Stimulated activated CD4-positive, alpha-beta T cell treated with anti-CD3 and anti-CD28 coated beads, Interleukin-1b, Interleukin-23, amount 100 ng/mL, for 24 hours (primary cell): Measurements from ENCODE around the gene NKD2.

Experiments
- DNase-seq, 4 experiments: peaks; one replicate each; pipeline ENCODE4 v3.0.0-alpha.2; 2020; ENCODE audit warnings: low read depth in 4 of 4, low spot score in 1 of 4

The NKD2 gene

DNA sequence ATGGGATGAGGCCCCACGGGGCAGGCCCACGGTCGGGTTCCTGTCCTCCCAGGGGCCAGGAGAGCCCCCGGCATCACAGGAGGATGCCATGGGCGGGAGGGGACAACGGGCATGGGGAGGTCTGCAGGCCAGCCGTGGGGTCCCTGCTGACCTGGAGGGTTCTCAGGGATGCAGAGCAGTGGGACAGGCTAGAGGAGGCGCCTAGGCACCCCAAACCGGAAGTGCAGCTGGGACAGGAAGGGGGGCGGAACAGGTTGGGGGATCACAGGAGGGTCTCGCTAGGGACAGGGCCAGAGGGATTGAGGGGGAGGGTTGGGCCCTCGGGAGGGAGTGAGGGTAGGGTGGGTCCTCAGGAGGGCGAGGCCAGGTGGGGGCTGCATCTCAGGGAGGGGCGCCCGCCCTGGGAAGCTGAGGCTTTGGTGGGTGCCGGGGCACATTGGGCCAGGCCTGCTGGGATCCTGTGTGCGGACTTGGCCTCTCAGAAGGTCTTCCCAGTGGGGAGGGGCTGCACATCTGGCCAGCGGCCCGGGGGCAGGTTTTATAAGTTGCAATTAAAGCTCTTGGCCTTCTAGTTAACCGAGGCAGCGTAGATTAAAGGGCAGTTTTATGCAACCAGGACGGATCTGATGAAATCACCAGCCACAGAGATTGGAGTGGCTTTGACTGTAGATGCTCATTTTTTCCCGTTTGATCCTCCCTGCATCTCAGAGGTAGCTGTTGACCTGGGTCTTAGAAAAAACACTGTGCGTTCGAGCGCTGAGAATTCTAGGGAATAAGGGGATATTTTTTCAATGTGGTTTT, 20.1 kb downstream of the NKD2 start:
- DNase-seq: no peak

DNA sequence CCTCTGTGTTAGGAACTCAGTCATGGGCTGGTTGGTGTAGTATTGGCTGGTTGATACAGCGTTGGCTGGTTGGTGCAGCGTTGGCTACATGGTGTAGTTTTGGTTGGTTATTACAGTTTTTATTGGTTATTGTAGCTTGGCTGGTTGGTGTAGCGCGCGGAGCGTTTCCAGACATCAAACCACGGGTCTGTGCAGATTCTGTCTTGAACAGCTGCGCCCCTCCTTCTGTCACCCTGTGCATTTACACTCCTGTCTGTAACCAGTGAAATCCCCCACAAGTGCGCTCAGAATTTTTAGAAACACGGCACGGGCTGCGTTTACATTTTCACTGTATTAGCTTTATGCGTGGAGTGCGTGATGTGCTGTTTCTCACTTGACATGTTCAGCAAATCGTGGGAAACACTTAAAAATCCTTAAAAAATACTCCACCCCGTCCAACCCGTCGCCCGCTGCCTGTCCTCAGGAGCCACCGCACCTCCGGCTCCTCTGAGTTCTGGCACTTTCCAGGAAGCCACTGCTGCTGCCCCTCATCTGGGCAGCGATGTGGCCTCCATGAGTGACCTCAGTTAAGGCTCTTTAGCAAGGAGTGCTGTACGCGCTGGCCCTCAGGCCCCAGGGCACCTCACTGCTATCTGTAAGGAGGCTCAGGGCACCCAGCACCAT, 20.8 kb downstream of the NKD2 start:
- no peak for DNase-seq

- no peak for DNase-seq
Observed at GRCh38 chr5:1029945-1030625, 21.5 kb downstream of the NKD2 start.

DNA sequence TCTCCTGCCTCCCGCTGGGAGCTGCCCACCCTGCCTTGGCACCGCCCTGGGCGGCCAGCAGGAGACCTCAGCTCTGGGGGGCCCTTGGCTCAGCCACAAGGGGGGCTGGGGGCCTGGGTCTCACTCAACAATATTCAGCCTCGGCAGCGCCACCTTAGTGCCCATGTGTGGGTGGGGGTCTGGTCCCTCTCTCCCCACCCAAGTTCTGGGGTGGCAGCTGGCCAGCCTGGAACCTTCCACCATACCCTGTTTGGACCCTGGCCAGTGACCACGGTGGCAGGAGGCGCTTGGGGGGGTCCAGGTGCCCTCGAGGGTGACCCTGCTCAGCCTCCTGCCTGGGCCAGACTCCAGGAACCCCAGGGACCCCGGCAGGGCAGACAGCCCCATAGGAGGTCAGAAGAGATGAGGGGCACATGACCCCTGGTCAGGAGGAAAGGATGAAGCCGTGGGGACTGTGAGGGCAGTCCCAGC, 22.2 kb downstream of the NKD2 start:
- no peak for DNase-seq

GRCh38 chr5:1031306-1031959, 22.8 kb downstream of the NKD2 start:
- DNase-seq: no peak

GRCh38 chr5:1032011-1032410, 23.4 kb downstream of the NKD2 start:
- no peak for DNase-seq

DNA sequence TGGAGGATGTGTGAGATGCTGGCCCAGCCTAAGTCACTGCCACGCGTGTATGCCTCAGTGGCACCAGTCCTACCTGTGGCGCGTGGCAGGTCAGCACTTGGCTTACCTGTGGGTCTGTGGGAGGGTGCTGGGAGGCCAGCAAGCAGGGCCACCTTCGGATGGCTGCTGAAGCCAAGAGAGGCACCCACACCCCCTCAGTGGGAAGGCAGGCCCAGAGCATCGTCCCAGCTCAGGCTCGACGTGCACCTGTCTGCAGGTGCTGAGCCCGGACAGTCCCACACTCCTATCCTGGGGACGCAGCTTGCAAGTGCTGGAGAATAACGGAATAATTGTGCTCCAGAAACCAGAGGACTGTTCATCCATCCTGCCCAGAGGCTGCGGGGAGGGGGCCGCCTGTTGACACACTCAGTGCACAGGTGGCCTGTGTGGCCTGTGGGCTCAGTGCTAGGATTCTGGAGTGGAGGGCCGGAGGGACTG, 24.0 kb downstream of the NKD2 start:
- no peak for DNase-seq

DNA sequence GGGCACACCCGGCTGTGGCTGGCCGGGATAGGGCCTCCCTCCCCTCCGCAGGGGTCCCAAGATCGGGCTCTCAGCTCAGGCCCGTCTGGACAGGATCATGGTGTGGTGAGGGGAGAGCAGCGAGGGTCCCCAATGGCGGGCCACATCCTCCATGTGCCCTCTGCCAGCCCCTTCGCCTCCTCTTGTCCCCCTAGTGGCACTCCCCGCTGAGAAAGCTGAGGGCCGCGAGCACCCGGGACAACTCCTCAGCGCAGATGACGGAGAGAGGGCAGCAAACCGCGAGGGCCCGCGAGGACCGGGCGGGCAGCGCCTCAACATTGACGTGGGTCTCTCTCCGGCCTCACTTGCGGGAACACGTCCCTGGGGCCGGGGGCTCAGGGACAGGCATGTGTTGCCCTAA, 24.6 kb downstream of the NKD2 start:
- no peak for DNase-seq

- DNase-seq: no peak
Observed at GRCh38 chr5:1033606-1034420, 25.2 kb downstream of the NKD2 start.

GRCh38 chr5:1034421-1034905, 25.9 kb downstream of the NKD2 start:
- no peak for DNase-seq

- DNase-seq: no peak
Observed at GRCh38 chr5:1034986-1035385, 26.4 kb downstream of the NKD2 start.

- no peak for DNase-seq
Observed at GRCh38 chr5:1035421-1036405, 27.1 kb downstream of the NKD2 start.

DNA sequence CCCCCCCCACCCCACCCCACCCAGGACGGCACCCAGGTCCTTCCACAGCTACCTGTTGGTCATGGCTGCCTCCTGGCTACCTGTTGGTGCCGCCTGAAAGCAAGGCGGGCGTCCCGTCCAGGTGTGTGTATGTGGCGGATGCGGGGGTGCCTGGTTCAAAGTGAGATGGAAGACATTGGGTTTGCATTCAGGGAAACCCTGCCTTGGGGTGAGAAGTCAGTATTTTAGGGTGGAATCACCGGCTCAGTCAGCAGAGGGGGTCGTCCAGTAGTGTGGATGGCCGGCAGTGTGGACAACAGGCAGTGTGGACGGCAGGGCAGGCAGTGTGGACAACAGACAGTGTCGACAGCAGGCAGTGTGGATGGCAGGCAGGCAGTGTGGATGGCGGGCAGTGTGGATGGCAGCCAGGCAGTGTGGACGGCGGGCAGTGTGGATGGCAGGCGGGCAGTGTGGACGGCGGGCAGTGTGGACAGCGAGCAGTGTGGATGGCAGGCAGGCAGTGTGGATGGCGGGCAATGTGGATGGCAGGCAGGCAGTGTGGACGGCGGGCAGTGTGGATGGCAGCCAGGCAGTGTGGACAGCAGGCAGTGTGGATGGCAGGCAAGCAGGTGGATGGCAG, 28.0 kb downstream of the NKD2 start:
- DNase-seq: no peak

GRCh38 chr5:1037123-1037670, 28.6 kb downstream of the NKD2 start:
- no peak for DNase-seq

GRCh38 chr5:1037671-1038416, 29.2 kb downstream of the NKD2 start:
- no peak for DNase-seq

DNA sequence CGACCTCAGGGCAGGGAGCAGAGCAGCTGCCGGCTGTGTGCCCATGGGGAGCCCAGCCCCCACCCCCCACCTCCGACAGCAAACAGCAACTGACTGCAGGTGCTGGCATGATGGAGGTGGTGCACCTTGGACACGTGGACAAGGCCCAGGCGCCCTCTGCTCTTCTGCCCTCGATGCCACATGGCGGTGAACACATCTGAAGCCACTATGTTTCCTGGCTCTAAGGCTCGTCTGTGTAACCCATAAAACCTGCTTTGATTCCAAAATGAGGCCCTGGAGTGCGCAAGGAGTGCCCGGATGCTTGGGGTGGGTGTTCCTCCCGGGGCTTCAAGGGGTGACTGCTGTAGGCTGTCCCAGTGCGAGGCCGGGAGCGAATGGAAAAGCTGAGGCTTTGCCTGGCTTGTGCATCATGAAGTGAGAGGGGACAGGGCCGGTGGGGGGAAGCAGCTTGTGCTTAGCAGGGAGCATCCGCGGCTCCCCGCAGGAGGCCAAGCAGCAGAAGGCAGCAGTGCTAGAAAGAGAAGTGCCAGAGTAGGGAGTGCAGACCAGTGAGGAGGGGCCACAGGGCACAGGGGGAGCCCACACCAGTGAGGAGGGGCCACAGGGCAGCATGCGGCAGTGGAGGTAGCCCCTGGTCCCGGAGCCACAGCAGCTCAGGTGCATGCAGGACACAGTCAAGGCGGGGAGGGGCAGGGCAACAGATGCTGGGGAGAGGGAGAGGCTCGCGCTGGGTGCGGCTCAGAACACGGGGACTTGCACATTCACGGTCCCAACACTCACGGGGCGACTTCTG, 30.0 kb downstream of the NKD2 start:
- no peak for DNase-seq

DNA sequence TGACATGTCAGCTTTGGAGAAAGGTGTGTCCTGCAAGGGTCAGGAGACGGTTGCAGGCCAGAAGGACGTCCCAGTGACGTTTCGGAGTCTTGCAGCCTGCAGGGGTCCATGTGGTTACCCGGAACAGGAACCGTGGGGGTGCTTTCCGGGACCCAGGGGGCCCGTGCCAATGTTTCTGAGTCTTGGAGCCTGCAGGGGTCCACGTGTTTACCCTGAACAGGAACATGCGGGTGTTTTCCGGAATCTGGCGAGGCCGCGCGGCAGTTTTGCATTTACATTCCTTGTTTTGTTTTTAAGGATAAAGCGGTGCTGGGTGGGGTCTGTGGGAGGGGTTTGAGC, 30.6 kb downstream of the NKD2 start:
- DNase-seq: no peak
